NCI-H345 treated with DMSO at 0.1 percent for 48 hours (cell line): ENCODE measurements around the gene PTPN3.
A peak's percentile ranks its signal among the peaks of the same experiment; 100 is the strongest.
"Not testable (repeated sequence)": the region's sequence is repeated elsewhere in the genome, so short reads cannot be mapped to it uniquely, and the experiment has no call there.

ENCODE experiments used
- DNase-seq: peaks from one replicate; lab custom pipeline; 2025; ENCODE audit not compliant: unreplicated experiment; lab: John Stamatoyannopoulos, UW

Gene PTPN3, protein sequence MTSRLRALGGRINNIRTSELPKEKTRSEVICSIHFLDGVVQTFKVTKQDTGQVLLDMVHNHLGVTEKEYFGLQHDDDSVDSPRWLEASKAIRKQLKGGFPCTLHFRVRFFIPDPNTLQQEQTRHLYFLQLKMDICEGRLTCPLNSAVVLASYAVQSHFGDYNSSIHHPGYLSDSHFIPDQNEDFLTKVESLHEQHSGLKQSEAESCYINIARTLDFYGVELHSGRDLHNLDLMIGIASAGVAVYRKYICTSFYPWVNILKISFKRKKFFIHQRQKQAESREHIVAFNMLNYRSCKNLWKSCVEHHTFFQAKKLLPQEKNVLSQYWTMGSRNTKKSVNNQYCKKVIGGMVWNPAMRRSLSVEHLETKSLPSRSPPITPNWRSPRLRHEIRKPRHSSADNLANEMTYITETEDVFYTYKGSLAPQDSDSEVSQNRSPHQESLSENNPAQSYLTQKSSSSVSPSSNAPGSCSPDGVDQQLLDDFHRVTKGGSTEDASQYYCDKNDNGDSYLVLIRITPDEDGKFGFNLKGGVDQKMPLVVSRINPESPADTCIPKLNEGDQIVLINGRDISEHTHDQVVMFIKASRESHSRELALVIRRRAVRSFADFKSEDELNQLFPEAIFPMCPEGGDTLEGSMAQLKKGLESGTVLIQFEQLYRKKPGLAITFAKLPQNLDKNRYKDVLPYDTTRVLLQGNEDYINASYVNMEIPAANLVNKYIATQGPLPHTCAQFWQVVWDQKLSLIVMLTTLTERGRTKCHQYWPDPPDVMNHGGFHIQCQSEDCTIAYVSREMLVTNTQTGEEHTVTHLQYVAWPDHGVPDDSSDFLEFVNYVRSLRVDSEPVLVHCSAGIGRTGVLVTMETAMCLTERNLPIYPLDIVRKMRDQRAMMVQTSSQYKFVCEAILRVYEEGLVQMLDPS

DNA sequence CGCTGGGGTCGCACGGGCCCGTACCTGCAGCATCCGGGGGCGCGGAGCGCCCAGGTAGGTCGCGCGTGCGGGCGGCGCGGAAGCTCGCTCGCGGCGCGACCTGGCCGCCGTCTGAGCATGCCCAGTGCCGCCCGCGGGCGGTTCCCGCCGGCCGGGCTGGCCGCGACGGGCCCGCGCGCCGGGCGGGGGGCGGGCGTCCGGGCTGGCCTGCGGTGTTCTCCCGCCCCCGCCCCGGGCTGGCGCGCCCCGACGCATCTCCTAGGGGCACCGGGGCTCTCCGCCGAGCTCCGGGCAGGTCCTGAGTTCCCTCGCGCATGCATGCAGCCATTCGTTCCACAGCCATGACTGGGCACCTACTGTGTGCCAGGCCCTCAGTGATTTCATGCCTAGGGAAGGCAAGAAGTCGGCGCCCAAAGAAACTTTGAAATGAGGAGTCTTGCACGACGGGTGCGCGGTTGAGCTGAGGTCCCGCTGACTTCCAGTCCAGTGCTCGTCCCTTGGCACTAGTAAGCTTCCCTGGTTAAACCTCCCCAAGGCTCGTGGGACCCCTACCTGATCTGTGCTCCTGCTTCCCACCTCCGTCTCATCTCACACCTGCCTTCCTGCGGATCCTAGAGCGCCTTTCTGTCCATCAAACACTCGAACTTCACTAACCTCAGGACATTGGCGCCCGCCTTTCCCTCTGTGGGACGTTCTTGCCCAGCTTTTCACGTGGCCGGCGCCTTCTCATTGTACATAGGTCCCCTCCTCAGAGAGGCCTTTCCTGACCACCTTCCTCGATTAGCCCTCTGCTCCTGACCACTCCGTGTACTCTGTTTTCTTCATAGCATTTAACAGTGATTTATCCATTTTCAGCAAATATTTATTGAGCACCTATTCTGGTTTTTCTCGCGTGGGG is at the start of gene PTPN3:
Gene PTPN3 (minus strand): TSS at position 113 of the 898 bp plus-strand sequence. CDS start 34,873 bp downstream, outside the sequence.
- DNase-seq, result no peak

DNA sequence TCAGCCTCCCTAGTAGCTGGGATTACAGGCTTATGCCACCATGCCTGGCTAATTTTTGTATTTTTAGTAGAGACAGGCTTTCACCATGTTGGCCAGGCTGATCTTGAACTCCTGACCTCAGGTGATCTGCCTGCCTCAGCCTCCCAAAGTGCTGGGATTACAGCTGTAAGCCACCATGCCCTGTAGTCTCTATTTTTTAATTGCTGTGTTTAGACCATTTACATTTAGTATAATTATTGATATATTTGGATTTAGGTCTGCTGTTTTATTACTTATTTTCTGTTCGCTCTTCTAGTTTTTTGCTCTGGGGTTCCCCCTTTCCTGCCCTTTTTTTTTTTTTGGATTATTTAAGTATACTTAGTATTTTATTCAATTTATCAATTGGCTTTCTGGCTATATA is 46.8 kb upstream of the PTPN3 start:
- DNase-seq, result not testable (repeated sequence)

DNA sequence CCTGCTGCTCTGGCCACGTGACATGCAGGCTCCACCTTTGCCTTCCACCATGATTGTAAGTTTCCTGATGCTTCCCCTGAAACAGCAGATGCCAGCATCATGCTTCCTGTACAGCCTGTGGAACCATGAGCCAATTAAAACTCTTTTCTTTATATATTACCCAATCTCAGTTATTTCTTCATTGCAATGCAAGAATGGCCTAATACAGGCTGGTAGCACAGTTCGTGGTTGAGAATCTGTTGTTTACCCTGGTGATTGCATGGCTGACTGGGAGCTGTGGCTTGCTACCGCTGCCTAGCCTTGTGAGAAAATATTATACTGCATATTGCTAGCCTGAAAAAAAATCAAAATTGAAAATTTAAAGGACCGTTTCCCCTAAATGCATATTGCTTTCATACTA is 44.8 kb upstream of the PTPN3 start:
- no peak for DNase-seq

DNA sequence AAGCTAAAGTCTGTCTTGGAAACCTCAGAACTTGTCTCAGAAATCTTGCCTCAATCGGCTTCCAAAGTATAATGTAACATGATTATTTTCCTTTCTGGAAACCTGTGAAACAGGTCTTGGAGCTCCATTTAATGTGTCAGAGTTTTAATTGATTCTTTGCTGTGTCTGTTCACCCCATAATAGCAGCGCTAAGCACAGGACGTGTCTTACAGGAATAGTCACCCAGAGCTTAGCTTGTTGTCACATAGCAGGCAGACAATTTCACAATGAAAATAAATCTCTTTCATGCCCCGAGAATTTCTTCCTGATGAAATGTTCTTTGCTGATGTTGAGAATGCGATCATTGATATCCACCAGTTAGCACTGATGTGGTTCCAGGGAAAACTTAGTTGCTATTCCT is 40.2 kb upstream of the PTPN3 start:
- DNase-seq, result no peak

DNA sequence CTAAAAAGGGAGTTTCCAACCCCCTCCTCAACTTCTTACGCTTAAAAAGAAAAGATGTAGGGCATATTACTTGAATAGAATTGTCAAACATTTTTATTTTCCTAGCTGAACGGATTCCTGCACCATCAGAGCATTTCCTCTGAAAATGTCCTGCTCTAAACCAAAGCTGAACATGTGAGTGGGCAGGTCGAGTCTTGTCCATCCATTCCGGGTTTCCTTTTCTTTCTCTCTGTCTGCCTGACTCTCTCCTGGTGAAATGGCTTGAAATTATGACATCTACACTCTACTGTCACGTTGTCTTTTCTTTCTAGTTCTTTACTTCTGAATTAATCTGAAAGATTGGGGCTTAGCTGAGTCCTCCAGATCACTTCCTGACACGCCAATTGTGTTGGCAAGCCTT is 39.2 kb upstream of the PTPN3 start:
- DNase-seq, result no peak

DNA sequence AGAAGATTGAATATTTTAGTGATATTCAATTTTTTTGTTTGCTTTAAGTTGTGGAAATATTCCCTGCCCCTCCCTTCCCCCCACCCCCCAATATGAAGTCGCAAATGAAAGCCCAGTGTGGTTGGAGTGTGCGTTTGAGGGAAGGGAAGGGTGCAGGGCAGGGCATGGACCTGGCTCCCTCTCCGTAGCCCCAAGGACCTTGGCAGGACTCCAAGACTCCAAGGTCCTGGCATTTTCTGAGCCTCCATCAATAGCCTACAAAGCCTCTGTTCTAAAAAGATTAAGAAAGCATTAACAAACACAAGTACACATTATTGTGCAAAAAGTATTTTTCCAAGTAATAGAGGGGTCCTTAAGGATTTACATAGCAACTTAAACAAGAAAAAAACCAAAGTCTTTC is 38.8 kb upstream of the PTPN3 start:
- DNase-seq, result no peak

DNA sequence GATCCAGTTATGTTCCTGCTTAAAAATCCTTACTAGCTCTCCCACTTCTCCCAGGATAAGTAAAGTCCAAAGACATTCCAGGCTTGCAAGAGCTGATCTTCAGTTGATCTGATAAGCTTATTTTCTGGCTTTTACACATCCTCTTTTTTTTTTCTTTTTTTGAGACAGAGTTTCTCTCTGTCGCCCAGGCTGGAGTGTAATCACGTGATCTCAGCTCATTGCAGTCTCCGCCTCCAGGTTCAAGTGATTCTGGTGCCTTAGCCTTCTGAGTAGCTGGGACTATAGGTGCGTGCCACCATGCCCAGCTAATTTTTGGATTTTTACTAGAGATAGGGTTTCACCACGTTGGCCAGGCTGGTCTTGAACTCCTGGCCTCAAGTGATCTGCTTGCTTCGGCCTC is 37.3 kb upstream of the PTPN3 start:
- no peak for DNase-seq

DNA sequence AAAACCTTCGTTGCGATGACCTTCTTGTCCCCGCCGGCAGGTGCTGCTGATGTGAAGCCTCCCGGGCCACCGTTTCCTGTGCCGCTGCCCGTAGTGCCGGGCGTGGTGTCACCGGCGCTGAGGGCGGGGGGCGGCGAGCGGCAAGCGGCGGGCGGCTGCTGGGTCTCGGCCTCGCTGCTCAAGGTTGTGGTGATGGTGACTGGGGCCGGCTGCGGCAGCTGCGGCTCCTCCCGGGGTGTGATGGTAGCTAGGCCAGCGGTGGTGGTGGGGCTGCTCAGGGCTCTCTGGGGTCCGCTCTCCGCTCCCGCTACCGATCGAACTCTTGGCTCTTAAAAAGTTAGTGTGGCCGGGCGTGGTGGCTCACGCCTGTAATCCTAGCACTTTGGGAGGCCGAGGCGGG is 36.0 kb upstream of the PTPN3 start:
- DNase-seq, result no peak

DNA sequence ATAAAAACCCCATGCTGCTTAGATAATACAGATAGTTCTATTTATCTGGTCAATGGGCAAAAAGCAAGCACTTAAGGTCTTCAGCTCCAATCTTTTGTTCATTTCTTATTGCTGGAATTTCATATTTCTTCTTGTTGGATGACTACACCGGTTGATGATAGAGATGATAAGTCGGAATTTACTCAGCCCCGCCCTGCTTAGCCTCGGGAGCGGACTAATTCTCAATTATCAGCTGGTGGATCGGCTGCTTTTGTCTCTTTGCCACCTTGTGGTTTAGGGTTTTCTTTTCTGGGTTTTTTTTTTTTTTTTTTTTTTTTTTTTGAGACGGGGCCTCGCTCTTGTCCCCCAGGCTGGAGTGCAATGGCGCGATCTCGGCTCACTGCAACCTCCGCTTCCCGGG is 34.5 kb upstream of the PTPN3 start:
- not testable (repeated sequence) for DNase-seq

DNA sequence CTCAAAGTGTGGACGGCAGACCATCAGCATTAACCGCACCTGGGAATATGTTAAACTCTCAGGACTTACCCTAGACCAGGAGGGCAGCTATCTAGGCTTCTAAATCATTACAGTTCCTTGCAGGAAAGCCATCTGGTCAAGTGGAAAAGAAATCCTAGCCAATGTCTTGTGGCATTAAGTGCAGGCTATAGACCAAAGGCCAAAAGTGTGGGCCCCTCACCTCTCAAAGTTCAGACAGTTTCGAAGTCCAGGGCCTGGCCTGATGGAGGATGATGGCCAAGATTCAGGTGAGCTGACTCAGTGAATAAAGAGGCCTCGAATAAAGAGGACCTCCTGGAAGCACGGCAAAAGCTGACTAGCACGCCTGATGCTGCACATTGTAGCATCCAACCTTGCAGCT is 24.0 kb upstream of the PTPN3 start:
- DNase-seq, result no peak

DNA sequence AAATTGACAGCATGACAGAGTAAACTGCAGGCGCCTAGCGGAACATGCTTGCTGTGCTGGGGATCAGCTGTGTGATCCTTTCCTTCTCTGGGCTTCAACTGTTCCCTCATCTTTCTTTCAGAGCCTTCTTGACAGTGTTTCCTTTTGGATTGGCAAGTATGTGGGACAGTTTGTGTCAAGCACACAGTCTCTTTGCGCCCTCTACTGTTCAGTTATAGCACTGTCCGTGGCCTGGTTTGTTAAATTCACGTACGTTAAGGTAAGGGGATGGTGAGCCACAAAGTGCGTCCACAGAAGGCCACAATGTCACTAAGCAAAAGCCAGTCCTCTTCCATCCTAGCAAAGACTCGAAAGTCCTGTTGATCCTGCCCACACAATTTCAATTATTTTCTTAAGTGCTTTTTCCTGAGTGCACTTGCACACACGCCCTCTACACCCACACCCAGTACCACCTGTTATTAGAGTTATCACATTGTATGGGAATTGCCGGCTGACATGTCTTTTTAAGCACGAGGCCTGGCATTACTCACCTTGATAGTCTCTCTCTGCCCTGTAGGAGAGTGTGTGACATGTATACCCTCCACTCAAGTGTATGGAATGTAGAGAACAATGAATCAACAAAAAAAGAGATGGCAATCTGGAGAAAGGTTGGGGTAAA is 22.5 kb upstream of the PTPN3 start:
- peak; percentile 71 for DNase-seq

DNA sequence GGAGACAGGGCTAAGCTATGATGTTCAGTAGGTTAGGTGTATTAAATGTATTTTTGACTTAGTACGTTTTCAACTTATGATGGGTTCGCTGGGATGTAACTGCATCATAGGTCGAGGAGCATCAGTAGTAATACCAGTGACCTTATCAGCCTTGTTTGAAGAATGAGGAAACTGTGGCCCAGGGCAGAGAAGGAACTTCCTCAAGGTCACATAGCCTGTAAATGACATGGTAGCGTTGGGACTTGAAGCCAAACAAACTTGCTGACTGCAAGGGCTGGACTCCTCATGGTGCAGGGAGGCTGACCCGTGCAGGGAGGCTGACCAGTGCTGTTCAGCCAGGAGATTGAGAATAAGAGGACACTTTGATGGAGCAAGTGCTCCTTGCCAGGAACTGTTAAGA is 21.3 kb upstream of the PTPN3 start:
- DNase-seq, result no peak

DNA sequence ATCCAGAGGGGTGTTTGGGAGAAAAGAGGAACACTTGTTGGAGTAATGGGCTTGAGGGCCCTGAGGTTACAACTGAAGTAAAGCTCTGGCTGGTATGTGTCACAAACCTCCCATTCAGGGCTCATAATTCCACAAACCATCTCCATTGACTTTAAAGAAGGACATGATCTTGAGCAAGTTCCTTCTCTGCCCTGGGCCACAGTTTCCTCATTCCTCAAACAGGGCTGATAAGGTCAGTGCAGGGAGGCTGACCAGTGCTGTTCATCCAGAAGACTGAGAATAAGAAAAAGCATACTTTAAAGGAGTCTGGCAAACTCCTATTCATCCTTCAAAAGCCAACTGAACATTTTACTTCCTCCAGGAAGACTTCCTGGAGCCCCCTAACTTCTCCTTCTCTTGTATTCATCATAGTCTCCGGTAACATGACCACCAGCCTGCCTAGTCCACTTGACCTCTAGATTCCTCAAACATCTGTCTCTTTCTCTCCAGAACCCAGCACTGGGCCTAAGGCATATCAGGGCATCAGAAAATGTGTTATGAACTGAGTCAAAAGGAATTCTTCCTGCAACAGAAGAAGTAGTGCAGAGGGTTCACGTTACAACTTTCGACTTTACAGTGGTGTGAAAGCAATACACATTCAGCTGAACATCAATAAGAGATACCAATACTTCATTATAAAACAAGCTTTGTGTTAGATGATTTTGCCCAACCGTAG is 20.7 kb upstream of the PTPN3 start:
- no peak for DNase-seq

DNA sequence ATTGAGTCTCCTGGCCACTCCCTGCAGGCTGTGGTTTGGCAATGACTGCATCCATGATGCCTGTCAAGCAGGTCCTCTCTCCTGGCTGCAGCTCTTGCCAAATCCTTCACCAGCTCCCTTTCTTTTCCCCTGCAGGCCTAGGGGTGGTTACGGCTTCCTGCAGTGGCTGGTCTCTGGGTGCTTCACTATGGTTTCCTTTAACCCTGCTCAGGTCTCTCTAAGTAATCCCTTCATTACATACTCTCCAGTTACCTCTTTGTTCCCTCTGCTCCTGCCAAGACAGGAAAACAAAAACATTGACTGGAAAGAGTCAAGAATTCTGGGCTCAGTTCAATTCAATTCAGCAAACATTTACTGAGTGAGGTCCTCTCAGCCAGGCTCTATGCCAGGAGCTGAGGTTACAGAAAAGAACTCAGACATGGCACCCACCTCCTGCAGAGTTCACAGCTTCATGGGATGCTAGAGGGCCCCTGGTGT is 19.8 kb upstream of the PTPN3 start:
- no peak for DNase-seq

DNA sequence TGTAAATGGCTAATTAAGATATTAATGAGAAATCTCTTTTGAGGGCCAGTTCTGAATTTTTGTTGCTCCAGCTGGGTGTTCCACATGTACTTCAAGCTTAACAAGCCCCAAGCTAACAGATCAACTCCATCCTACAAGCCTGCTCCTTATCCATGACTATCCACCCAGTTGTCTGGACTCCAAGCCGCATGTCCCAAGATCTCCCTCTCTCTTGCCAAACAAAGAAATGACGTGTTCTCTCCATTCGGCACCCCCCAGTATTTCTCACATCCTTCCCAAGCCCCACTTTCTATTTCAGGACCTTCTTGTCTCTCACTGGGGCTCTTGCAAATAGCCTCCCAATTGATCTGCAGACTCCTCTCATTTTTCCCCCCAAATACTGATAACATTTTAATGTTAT is 15.8 kb upstream of the PTPN3 start:
- DNase-seq, result no peak

DNA sequence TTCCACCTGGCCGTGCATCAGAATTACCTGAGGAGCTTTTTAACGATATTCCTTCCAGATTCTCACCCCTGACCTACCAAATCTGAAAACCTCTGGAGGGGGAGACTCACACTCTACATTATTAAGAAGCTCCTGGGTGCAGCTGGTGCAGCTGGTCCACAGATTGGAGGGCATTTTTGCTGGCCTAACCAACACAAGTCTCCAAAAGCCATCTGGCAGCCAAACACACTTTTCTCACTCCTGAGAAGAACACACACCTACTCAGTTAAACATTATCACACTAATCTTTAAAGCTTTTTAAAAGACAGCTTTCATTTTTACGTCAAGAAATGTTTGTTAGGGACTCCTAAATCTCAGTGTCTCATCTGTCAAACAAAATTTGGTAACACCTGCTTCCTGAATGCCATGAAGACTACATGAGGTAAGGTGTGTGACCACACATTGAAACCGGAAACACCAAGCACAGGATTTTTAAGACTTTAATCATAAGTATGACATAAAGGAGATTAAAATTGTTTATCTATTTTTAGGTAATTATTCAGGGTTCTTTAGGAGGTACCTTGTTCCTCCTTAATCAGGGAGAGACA is 14.2 kb upstream of the PTPN3 start:
- DNase-seq, result no peak

DNA sequence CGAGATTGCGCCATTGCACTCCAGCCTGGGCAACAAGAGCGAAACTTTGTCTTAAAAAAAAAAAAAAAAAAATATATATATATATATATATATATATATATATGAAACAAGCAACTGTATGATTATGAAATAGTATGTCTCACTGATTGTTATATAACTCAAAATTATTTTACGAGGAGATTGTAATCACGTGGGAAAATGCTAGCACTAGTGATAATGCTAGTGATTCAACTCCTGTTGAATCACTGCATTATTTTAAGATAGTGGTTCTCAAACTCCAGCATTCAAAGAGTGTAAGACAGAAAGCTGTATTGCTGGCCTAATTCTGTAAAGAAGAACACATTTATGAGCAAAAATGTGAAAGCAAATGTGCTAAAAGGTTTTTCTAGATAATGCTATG is 12.4 kb upstream of the PTPN3 start:
- no peak for DNase-seq

DNA sequence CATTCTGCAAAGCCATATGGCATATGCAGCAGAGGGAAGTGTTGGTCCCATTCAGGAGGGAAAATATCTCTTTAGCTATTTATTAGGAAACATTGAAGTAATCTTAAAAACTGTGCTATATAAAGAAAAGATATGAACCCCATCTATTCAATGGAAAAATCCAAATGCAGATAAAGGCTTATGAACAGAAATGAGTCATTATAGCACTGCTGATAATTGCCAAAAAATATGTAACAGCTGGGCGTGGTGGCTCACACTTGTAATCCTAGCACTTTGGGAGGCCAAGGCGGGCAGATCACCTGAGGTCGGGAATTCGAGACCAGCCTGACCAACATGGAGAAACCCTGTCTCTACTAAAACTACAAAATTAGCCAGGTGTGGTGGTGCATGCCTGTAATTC is 11.9 kb upstream of the PTPN3 start:
- not testable (repeated sequence) for DNase-seq

DNA sequence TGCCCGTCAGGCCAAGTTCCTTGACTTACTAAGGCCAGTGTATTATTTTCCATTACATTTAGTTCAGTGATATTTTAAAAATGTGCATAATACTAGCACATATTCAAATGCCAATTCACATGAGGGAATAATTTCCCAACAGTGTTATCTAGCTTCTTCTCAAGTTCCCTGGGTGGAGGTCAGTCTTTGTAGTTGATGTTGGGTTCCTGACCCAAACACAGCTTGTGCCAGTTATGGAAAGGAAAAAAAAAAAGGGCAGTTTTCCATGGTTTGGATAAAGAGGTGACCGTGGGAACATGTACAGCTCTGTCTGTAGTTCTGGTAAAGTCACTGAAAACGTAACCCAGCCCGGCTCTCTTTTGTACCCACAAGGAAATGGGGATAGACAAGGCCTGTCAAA is 11.5 kb upstream of the PTPN3 start:
- no peak for DNase-seq
